Breast epithelium (tissue), 3 donors: Measurements from ENCODE around the gene KIF11.

ENCODE experiments used
- POLR2A ChIP-seq: fragments of 450-650 bp; IDR thresholded peaks from one replicate; pipeline ENCODE4 v1.6.1; 2016; ENCODE audit warnings: antibody characterized with exemption, mild to moderate bottlenecking, moderate library complexity
- TF ChIP-seq, protein P1 (sequence below), 3 donors: fragments of 450-650 bp; IDR thresholded peaks; one replicate each; pipeline ENCODE4 v1.5.1; 2016 to 2017; ENCODE audit warnings: antibody characterized with exemption in 3 of 3, mild to moderate bottlenecking in 3 of 3, moderate library complexity in 3 of 3

DNA sequence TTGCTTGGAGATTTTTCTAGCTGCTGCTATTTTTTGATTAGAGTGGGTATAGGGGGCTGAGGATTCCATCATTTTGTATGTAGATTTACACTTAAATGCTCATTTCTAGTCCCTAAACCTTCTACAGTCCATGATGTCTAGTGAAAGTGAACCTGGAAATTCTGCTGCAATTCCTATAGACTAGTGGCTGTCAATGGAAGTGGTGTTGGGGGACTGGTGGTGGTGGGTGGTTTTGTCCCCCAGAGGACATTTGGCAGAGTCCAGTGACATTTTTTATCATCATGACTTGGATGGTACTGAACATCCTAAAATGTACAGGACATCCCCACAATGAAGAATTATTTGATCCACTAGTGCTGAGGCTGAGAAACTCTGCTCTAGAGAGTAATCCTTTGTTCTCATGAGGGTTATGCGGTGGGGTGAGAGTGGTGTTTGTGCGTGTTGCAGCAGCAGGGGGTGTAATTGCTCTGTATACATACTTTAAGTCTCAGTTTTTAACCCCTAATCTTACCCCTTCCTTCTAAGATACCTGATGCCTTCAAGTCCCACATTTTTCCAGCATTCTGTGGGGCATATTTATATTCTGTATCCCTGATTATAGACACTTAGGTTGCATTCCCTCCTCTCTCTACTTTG is 35.0 kb downstream of the KIF11 start:
- TF ChIP-seq, protein P1, sequence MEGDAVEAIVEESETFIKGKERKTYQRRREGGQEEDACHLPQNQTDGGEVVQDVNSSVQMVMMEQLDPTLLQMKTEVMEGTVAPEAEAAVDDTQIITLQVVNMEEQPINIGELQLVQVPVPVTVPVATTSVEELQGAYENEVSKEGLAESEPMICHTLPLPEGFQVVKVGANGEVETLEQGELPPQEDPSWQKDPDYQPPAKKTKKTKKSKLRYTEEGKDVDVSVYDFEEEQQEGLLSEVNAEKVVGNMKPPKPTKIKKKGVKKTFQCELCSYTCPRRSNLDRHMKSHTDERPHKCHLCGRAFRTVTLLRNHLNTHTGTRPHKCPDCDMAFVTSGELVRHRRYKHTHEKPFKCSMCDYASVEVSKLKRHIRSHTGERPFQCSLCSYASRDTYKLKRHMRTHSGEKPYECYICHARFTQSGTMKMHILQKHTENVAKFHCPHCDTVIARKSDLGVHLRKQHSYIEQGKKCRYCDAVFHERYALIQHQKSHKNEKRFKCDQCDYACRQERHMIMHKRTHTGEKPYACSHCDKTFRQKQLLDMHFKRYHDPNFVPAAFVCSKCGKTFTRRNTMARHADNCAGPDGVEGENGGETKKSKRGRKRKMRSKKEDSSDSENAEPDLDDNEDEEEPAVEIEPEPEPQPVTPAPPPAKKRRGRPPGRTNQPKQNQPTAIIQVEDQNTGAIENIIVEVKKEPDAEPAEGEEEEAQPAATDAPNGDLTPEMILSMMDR (IDR thresholded peaks at IDR 0.05) = no peak
- no peak for TF ChIP-seq POLR2A
